HG03108 (cell line): ENCODE results near the gene CD36.

Experiments
- ATAC-seq: cut with Tn5 transposase; IDR thresholded peaks from one replicate; pipeline ENCODE4 v1.9.1; 2021; ENCODE audit warnings: moderate library complexity; ENCODE audit not compliant: unreplicated experiment

The CD36 gene

DNA sequence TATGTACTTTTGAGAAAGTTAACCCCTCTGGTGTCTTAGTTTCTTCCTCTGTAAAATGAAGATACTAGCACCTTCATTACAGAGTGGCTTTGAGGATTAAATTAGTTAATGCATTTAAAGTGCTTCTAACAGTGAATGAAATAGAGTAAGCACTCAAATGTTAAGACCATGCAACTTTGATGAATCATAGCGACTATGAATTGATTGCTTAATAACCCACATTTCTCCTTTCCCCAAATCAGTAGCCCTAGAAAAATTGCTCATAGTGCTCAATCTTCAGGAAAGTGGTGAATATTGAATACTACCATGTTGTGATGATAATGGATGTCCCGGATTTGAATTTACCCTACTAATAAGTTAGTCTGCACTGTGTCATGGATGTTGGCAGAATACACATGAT, 48.1 kb downstream of the CD36 start:
- ATAC-seq: no peak

DNA sequence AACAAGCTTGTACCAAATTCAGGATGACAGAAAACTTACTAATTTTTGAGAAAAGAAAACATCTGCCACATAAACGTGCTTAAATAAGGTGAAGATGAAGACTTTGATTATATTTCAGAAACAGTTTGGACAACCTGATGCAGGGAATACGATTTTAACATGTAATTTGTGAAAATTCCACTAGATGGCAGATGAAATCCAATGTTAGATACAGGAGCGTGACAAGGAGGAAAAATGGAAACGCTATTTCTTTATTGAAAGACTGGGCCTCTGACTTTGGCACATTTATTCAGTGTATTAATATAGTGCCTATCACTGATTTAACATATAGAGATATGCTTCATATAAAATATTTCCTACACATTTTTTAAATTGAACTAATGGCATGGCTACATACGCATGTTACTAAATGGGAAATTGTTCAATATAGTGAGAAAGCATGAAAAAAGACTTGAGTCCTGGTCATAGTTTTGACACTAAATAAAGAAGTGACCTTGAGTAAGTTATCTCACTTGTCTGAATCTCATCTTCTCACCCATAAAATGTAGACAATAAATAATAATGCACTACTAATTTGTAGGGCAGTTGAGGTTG, 60.7 kb downstream of the CD36 start:
- peak; percentile 70 for ATAC-seq

DNA sequence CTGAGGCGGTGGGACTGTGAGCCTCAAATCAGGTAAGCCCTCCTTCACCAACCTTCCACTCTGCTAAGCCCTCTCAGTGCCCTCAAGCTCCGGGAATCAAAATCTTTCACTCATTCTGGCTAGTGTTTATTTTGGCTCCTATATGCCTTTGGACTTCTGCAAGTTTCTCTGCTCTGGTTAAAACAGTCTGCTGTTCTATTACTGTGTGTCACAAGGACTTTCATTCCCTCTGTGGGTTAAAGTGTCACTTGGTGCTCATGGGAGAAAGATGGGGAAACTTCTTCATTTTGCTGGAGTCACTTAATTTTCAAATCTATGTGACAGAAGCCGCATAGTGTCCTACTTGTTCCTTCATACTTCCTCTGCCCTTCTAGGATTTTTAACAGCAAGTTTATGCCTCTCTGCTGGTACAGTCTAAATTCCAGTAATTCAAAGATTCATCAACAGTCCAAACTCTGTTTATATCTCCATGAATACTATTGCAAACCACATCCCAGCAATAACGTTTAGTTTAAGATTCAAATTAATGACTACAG, 61.3 kb downstream of the CD36 start:
- no peak for ATAC-seq

DNA sequence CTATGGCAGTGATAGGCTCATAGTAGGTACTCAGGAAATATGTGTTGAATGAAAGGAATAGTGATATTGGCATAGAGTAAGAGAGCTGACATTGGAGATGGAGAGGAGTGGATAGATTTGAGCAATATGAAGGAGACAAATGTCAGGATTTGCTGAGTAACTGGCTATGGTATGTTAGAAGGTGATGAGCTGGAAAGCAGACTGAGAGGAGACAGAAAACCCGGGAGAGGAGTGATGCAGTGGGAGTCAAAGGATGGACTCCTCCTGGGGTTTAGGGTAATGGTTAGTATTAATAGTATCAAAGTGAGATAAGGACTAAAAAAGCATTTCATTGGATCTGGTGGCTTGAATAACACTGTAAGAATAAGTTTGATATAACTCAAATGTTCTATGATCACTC, 64.8 kb downstream of the CD36 start:
- no peak for ATAC-seq

DNA sequence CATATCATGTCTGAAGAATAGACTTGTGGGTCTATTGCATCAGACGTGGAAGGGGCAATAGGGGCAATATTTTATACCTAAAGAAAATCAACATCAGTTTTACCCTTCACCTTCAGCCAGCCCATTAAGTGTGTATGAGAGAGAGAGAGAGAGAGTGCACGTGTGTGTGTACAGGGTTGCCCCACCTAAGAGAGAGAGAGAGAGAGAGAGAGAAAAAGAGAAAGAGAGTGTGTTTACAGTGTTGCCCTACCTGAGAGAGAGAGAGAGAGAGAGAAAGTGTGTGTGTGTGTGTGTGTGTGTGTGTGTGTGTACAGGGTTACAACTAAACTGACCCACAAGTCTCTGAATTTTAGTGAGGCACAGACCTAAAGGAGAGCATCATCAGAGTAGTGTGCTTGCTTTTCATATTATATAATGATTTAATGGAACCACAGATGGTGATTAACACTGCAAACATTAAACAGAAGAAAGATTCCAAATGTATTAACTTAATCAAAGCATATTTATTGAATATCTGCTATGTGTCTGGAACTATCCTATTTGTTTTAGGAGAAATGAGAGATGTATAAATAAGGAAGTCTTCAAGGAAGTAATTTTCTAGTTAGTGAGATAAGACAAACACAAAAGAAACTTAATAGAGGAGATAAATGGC, 66.8 kb downstream of the CD36 start:
- no peak for ATAC-seq

DNA sequence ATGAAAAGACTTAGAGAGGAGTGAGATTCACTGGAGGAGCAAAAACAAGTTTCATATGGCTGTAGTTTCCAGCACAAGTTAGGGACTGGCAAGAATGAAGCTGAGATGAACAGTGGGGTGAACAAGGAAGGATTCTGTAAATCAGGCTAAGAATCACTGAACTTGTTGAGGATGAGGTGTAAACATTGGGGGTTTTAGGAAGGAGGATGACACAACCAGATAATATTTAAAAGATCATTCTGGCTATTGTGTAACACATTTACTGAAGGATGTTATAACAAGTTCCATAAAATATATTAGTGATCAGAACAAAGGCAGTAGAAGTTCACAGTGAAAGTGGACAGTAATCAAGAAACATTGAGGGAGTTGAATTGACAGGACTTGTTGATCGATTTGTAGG, 68.9 kb downstream of the CD36 start:
- ATAC-seq: no peak

DNA sequence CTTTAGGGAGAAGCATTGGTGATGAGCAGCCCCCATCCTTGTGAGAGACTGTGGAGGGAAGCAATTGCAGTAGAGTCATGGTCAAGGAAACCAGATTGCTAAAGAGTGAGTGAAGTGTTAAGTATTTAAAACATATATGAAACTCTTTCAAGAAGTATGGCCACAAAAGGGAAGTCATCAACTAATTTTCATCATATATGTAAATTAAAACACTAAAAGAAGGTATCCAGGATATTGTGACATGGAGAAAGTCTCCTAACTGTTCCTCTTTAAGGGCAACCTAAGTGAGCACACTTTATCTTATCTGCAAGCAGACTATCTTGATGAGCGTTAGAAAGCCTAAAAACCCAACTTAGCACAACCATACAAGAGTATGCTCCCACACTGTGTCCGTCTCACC, 69.7 kb downstream of the CD36 start:
- no peak for ATAC-seq

DNA sequence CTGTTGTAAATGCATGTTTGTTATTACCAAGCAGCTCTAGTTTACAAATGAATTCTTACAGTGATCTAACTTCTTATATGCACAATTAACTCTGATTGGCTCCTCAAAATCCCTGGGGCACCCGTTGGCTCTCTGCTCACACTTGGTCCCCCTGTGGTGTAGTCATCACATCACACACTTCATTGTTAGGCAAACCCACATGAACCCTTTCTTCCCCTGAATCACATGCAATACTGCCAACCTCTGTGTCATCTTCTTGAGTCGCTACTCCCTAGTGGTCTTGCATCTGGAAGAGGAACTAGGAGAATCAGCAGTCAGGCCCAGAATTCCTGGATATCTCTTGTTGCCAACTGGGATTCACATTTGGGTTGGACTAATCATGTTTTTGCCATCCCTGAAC, 73.1 kb downstream of the CD36 start:
- no peak for ATAC-seq

DNA sequence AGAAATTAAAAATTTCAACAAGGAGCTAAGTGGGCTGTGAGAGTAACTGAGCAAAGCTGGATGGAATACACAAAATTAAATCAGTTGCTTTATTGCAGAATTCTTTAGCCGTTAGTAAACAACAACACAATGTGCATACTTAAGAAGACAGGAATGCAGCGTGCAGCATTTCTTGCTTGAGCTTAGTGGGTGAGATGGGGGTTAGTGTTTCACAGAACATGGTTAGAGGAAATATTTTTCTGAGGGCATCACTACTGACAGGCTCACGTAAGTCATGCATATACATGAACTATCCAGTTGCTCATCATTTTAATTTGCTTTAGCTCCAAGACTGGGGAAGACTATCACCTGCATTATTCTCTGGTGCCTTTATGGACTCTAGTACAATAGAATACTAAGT, 80.8 kb downstream of the CD36 start:
- no peak for ATAC-seq

DNA sequence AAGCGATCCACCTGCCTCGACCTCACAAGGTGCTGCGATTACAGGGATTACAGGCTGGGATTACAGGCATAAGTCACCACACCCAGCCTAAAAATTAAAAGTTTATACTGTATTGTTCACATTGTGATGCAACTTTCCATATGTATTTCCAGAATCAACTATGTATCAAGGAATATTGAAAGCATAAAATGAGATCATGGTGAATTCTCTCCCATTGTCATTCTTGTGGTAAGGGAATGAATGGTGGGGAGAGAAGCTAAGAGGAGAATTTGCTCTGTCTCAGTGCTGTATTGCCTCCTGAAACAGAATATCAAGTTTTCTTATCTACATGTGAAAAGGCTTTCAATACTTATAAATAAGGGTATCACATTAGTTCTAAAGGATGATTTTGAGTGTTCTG, 81.7 kb downstream of the CD36 start:
- no peak for ATAC-seq

DNA sequence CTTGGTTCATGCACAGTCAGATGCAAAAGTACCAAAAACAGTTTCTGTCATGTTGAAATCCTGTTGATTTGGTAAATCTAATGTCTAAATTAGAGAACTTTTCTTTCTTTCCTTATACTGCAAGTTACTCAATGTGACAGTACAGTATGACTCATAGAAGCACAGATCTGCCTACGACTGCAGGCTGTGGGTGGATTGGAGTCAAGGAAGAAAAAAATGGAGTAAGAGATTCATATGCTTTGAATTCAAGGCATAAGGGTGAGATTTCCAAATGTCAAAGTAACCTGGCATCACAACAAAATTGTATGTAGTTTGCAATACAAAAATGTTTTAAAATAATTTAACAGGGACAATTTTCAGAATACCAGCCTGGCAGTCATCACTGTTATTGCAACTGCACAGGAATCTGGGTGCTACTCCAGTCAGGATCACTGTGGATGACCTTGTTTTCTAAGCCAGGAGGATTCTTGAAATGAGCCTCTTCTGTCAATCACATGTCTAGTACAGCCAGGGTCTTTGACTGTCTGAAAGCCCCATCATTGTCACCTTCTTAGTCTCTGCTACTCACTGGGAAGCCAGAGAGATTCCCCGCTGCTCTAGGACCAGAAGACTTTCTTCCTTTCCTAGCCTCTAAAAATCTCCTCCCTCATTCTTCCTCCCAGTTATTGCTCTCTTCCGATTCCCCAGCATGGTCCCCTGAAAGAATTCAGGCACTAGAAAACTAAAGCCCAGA, 83.6 kb downstream of the CD36 start:
- no peak for ATAC-seq

DNA sequence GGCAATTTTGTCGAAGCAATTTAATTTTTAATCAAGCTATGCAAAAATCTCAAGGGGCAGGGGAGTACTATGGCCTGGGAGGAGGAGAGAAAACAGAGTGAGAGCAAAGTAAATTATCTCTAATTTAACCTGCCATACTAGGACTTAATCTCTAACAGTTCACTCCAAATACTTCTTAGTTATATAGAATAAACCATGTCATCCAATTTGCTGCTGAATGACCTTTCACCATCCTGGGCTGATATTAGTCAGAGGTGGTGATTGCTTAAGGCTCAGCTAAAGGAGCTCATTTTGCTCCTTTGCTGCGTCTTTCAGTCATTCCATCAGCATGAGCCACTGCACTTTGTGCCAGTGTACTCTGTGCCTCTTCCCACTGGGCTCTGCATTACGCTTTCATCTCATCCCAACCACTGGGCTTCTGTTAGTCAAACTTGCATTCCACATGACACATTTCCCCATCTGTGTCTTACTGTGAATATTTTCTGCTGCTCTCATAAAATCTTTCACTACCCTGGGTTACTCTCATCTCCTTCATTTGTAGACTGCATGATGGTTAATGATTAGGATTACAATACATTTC, 84.3 kb downstream of the CD36 start:
- no peak for ATAC-seq

DNA sequence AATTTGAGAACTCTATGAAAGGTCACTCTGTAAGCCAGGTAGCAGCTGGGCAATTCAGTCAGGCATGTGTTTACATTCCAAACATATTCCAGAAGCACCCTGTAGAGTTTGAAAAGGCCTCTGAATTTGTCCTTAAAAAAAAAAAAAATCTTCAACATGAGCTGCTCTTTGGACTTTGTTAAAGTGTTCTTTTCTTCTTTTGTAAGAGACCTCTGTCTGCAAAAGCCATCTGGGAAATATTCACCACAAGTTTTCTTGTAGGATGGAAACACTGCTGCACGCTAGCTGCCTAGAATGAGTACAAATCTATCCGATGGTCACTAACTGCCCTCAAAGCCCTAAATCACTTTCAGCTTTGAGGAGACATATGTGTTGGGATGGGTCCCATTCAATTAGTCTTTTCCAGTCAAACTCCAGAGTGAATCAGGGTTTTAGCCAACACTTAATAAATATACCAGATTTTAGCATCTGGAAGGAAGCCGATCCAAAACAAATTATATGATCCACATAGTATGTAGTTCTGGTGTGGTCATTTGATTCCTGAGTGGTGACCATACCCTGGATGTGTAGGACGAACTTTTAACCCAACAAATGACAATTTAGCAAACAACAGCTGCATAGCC, 85.9 kb downstream of the CD36 start:
- ATAC-seq: no peak

DNA sequence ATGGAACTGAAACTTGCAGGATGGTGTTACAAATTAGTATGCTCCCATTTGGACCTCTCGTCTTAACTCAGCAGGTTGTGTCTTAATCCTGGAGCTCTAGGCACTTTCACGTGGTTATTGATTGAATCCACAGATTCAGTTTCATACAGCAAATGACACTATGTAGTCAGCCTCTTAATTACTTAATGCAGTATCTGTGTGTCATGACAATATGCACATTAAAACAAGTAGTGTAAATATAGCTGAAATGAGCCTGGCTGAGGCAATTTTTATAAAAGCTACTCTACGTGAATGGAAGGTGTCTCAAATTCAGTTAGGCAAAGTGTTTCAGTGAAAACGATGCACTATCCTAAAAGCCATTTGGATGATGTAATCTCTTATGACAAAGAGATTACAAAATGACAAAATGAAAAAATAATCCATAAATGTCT, 86.8 kb downstream of the CD36 start:
- no peak for ATAC-seq
